ENCODE measurements around the gene PAX6.

DNA sequence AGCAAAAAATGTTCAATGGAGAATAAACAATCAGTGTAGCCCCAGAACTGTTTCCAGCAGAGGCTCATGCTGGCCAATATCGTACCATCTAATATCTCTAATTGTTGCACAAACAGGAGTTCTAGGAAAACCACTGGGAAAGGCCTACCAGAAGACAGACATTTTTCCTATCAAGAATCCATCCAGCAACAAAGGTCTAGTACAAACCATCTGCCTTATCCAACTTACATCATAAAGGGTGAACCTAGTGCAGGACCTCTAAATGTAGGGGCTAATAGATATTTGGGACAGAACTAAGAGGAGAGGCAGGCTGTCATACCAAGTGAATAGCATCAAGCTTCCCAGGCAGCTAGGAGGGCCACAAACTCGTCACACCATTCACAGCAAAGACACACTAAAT is 18.7 kb downstream of the PAX6 start:
- TF ChIP-seq POLR2AphosphoS5 (IDR thresholded peaks at IDR 0.05) (no peak), POLR2A (IDR thresholded peaks at IDR 0.05) (no peak)
- TF ChIP-seq, protein P1, sequence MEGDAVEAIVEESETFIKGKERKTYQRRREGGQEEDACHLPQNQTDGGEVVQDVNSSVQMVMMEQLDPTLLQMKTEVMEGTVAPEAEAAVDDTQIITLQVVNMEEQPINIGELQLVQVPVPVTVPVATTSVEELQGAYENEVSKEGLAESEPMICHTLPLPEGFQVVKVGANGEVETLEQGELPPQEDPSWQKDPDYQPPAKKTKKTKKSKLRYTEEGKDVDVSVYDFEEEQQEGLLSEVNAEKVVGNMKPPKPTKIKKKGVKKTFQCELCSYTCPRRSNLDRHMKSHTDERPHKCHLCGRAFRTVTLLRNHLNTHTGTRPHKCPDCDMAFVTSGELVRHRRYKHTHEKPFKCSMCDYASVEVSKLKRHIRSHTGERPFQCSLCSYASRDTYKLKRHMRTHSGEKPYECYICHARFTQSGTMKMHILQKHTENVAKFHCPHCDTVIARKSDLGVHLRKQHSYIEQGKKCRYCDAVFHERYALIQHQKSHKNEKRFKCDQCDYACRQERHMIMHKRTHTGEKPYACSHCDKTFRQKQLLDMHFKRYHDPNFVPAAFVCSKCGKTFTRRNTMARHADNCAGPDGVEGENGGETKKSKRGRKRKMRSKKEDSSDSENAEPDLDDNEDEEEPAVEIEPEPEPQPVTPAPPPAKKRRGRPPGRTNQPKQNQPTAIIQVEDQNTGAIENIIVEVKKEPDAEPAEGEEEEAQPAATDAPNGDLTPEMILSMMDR (IDR thresholded peaks at IDR 0.05): no peak
